ENCODE results near the gene TTN. TPM values are rescaled to one million over a fixed set of nuclear protein-coding genes. Genes with fewer than 3 reads are reported as not detected.

TTN gene
- total RNA-seq, 1 experiment from 2014 or later: not detected

DNA sequence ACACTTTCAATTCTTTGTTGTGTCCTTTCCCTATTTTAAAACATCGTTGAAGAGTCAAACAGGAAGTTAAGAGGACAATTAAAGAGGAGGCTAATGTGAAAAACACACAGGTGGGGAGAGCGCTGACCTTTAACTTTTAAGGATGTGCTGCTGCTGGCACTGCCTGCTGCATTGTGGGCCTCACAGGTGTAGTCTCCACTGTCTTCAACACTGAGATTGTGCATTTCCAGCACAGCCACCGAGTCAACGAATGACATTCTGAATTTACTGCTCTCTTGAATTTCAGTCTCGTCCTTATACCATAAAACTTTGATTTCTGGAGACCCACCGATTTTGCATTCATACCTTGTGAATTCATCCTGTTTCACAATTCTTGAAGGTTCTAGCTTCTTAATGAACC is 91.9 kb downstream of the TTN start:
- Histone ChIP-seq H4K20me1 (ENCODE audit: insufficient read depth) (no peaks in the 10 kb centered on the region), H3K27me3 (ENCODE audit: insufficient read depth, low read depth) (peaks cover 78% of the 10 kb centered on the region), H3K79me2 (ENCODE audit: low read depth) (no peaks in the 10 kb centered on the region), H3K4me2 (no peak overlapping the region), H3K4me1 (replicated peaks; ENCODE audit: insufficient read depth) (no peaks in the 10 kb centered on the region), H3K36me3 (ENCODE audit: low read depth) (no peaks in the 10 kb centered on the region), H3K9me2 (ENCODE audit: insufficient read depth) (no peaks in the 10 kb centered on the region), H3K4me3 (no peak overlapping the region), H3K27ac (no peak overlapping the region), H2AFZ (no peak overlapping the region), H3K9me3 (ENCODE audit: insufficient read depth, low read depth) (no peaks in the 10 kb centered on the region), H3F3A (ENCODE audit: insufficient read depth, low read depth) (no peaks in the 10 kb centered on the region)
- no peak for DNase-seq
- no TSS peak for BruUV-seq (replicated peaks)
- ChIA-PET CTCF (no interaction called here), POLR2A (ENCODE audit: unreplicated experiment) (no interaction called here)
- TF ChIP-seq CTCF (conservative IDR thresholded peaks at IDR 0.05): no peak
- 0 out of 2 replicates have a peak, but pooled peaks have one; percentile 11 for TF ChIP-seq EZH2 (IDR thresholded peaks at IDR 0.05; ENCODE audit: low read depth)
- intact Hi-C loops (cut with micrococcal nuclease; ENCODE audit: unreplicated experiment): no loop called here

GRCh38 chr2:178707476-178707875 is 99.7 kb downstream of the TTN start:
- H3K9me2 ChIP-seq (ENCODE audit: insufficient read depth): no peaks in the 10 kb centered on the region
- no peak overlapping the region for H3K27ac ChIP-seq
- H3K9me3 ChIP-seq (ENCODE audit: insufficient read depth, low read depth): no peaks in the 10 kb centered on the region
- no peaks in the 10 kb centered on the region for H3K36me3 ChIP-seq (ENCODE audit: low read depth)
- H3K4me2 ChIP-seq: no peak overlapping the region
- TF ChIP-seq CTCF (conservative IDR thresholded peaks at IDR 0.05) (no peak), EZH2 (IDR thresholded peaks at IDR 0.05; ENCODE audit: low read depth) (no peak)
- no peaks in the 10 kb centered on the region for H3F3A ChIP-seq (ENCODE audit: insufficient read depth, low read depth)
- no peaks in the 10 kb centered on the region for H3K4me1 ChIP-seq (replicated peaks; ENCODE audit: insufficient read depth)
- POLR2A ChIA-PET (ENCODE audit: unreplicated experiment): interaction anchor here (0.7 kb wide), 1 partner anchor 70 kb away, joined by 3 read pairs; no protein-coding TSS in a partner anchor
- CTCF ChIA-PET: no interaction called here
- no peak for DNase-seq
- peaks cover under 1% of the 10 kb centered on the region; the same call in 1 of the 2 replicates for H3K27me3 ChIP-seq (ENCODE audit: insufficient read depth, low read depth)
- H3K4me3 ChIP-seq: no peak overlapping the region
- intact Hi-C loops (cut with micrococcal nuclease; ENCODE audit: unreplicated experiment): no loop called here
- no peaks in the 10 kb centered on the region for H3K79me2 ChIP-seq (ENCODE audit: low read depth)
- H2AFZ ChIP-seq: no peak overlapping the region
- no peaks in the 10 kb centered on the region for H4K20me1 ChIP-seq (ENCODE audit: insufficient read depth)
- no TSS peak for BruUV-seq (replicated peaks)

- no peak overlapping the region for H3K4me3 ChIP-seq
- no TSS peak for BruUV-seq (replicated peaks)
- H3K9me2 ChIP-seq (ENCODE audit: insufficient read depth): no peaks in the 10 kb centered on the region
- H3K79me2 ChIP-seq (ENCODE audit: low read depth): no peaks in the 10 kb centered on the region
- intact Hi-C loops (cut with micrococcal nuclease; ENCODE audit: unreplicated experiment): no loop called here
- H3K27me3 ChIP-seq (ENCODE audit: insufficient read depth, low read depth): no peaks in the 10 kb centered on the region
- H3K36me3 ChIP-seq (ENCODE audit: low read depth): no peaks in the 10 kb centered on the region
- POLR2A ChIA-PET (ENCODE audit: unreplicated experiment): no interaction called here
- H3K9me3 ChIP-seq (ENCODE audit: insufficient read depth, low read depth): no peaks in the 10 kb centered on the region
- no peak for DNase-seq
- TF ChIP-seq CTCF (conservative IDR thresholded peaks at IDR 0.05) (no peak), EZH2 (IDR thresholded peaks at IDR 0.05; ENCODE audit: low read depth) (no peak)
- H4K20me1 ChIP-seq (ENCODE audit: insufficient read depth): no peaks in the 10 kb centered on the region
- H3K4me2 ChIP-seq: no peak overlapping the region
- no peak overlapping the region for H3K27ac ChIP-seq
- H3F3A ChIP-seq (ENCODE audit: insufficient read depth, low read depth): no peaks in the 10 kb centered on the region
- H3K4me1 ChIP-seq (replicated peaks; ENCODE audit: insufficient read depth): no peaks in the 10 kb centered on the region
- H2AFZ ChIP-seq: no peak overlapping the region
- CTCF ChIA-PET: no interaction called here
Observed at GRCh38 chr2:178704876-178705275, 102.3 kb downstream of the TTN start.

Measured in PC-9 (cell line).